HG02885 (cell line): ENCODE measurements around the gene TXNRD1.
"Not testable (repeated sequence)": the region's sequence is repeated elsewhere in the genome, so short reads cannot be mapped to it uniquely, and the experiment has no call there.

ENCODE experiments used
- ATAC-seq: cut with Tn5 transposase; IDR thresholded peaks from one replicate; pipeline ENCODE4 v1.9.1; 2021; ENCODE audit warnings: mild to moderate bottlenecking; ENCODE audit not compliant: unreplicated experiment, poor library complexity

TXNRD1 gene

DNA sequence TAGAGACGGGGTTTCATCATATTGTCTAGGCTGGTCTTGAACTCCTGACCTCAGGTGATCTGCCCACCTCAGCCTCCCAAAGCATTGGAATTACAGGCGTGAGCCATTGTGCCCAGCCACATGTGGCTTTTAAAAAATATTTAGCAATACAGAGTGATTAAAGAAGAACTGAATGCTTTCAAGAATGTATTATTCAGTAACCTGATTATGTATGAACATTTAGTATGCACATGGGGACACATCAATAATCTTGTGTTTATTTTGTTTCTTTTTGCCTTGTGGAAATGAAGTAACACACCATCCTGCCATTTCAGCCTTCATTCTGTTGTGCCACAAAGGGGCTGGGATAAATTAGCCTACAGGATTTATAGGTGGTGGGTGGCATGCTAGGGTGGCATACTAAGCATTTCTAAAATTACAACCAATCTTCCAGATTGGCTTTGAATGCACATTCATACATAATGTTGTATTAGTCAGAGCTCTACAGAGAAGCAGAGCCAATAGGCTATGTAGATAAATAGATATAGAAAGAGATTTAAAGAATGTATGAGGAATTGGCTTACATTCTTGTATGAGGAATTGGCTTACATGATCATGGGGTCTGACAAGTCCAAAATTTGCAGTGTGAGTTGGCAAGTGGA is 25.5 kb upstream of the TXNRD1 start:
- no peak for ATAC-seq

DNA sequence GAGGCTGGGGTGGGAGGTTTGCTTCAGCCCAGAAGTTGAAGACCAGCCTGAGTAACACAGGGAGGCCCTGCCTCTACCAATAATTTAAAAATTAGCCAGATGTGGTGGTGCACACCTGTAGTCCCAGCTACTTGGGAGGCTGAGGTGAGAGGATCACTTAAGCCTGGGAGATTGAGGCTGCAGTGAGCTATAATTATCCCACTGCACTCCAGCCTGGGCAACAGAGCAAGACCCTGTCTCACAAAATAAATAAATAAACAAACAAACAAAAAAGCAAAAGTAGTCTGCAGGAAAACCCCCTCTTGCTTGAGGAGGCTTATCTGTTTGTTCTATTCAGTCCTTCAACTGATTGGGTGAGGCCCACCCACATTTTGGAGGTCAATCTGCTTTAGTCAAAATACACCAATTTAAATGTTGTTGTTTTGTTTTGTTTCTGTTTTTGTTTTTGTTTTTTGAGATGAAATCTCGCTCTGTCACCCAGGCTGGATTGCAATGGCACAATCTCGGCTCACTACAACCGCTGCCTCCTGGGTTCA is 24.9 kb upstream of the TXNRD1 start:
- no peak for ATAC-seq

DNA sequence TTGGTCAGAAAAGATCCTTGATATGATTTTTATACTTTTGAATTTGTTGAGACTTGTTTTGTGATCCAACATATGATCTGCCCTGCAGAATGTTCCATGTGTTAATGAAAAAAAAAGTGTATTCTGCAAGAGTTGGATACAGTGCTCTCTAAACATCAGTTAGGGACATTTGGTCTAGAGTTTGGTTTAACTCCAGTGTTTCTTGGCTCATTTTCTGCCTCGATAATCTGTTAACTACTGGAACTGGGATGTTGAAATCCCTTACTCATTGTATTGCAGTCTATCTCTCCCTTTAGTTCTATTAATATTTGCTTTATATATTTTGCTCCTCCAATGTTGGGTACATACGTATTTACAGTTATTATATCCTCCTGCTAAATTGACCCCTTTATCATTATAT is 18.3 kb upstream of the TXNRD1 start:
- no peak for ATAC-seq

DNA sequence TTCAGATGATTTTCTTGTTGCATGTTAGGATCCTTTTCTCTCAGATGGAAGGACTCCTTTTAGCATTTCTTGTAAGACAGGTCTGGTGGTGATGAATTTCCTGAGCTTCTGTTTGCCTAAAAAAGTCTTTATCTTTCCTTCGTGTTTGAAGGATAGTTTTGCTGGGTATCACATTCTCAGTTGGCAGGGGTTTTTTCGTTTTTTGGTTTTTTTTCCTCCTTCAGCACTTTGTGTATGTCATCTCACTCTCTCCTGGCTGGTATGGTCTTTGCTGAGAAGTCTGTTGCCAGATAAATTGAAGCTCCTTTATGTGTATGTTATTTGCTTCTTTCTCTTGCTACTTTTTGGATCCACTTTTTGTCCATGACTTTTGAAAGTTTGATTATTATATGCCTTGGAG is 15.6 kb upstream of the TXNRD1 start:
- no peak for ATAC-seq

DNA sequence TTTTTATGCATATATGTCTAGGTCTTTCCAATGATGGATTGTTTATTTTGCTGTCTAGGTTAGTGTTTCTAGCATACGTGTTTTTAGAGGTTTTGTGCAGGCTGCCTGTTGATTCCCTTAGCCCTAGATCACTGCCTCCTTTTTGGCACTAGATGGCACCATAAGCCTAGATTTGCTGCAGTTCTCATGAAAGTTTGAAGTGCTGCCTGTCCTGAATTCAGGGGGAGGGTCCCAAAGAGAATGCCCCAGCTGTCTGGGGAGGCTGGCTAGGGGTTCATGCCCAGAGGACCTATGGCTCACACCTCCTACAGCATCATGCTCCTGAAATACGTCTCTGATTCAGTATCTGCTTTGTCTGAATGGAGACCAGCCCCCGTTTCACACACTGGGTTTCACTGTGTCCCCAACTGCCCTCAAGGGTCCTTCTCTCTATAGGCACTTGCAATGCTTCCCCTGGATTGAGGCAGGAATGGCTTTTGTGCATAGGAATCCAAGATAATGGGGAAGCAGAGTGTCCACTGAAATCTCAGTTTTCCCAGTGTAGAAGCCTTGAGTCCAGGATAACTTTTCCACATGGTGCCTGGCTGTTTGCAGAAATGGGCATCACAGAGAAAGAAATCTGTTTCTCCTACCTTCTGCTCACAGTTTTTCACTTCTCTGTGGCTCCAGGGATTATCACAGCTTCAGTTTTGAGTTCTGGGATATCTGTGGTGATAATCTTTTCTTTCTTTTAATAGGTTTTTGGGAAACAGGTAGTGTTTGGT is 14.2 kb upstream of the TXNRD1 start:
- ATAC-seq = no peak

DNA sequence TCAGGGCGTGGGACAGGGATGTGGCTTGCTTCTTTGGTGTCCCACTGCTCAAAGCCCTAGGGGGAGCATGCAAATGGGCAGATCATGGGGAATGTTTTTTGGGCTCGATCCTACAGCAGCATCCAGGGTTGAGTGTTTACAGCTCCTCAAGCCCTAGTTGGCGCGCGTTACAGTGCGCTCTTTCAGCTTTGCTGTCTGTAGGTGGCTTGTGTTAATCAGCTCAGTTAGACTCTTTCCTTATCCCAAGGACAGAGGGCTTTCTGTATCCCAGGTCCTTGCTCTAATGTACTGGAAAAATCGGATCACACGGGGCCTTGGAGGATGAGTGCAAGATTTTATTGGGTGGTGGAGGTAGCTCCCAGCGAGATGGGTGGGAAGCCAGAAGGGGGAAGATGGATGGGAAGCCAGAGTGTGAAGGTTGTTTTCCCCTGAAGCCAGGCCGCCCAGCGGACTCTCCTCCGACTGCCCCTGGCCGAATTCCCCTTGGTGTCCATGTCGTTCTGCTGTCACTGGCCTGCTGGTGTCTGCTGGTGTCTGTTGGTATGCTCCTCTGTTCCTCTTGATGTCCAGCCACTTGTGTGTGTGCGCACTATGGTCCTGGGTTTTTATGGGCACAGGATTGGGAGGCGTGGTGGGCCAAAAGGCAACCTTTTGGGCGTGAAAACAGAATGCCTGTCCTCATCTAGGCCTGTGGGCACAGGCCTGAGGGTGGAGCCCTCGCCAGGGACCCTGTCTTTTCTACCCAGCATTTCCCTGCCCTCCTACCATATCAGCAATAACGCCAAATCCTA is 10.7 kb upstream of the TXNRD1 start:
- ATAC-seq = no peak

DNA sequence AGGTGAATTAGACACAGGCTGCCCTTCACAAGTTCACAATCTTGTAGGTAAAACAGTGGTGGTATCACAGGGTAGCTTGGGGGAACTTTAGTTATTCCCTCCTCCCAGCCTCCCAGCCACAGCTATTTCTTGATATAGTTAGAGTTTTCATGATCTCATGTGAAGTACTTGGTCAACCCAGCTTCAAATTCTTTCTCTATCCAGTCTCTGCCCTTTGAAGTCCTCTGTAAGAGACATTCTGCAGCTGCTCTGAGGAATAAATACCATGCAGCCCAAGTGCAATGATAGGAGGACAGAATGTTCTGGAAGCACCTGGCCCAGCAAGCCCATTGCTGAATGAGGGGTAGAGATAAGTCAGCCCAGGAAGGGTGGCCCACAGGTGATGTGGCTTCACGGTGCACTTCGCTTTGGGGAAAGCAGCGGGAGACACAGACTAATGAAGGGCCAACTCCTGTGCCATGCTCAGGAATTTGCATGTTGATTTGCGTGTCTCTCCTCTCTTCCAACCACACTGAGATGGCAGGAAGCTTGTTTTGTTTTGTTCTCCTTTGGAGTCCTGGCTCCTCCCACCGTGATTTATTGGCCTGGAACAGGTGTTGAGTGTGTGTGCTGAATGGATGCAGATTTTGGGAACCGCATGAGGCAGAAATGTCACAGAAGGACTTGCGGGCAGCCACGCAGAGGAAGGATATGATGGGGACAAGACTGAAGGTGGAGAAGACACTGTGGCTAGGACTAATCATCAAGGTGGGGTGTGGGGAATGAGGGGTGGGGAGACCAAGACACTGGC is 8.0 kb upstream of the TXNRD1 start:
- no peak for ATAC-seq

DNA sequence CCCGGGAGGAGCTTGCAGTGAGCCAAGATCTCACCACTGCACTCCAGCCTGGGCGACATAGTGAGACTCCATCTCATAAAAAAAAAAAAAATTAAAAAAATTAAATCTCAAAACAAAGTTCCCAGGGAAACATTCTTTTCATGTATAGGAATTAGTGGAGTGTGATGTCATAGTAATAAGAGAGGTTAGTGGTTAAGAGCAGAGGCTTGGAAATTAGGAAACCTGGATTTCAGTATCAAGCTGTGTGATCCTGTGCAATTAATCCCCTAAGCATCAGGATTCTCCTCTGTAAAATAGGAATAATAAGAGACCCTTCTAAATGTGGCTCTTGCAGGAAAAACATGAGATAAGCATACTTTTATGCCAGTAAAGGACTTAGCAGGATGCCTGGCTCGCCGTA is 3.1 kb upstream of the TXNRD1 start:
- ATAC-seq = no peak

DNA sequence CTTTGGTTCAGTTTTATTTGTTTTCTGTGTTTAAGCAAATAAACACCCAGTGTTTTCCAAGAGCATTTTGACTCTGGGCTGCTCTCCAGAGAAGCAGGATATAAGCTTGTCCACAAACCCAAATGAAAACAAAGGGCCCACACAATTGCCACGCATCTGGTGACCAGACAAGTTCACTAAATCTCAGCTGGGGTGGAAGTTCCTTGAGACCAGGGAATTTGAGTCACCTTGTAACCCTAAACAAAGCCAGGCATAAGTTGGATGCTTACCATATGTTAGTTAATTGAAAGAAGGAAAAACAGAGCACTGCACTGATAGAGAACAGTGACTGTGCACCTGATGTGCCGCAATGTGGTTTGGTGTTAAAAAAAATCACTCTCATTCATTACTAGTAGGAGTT is 1.6 kb upstream of the TXNRD1 start:
- ATAC-seq = no peak

DNA sequence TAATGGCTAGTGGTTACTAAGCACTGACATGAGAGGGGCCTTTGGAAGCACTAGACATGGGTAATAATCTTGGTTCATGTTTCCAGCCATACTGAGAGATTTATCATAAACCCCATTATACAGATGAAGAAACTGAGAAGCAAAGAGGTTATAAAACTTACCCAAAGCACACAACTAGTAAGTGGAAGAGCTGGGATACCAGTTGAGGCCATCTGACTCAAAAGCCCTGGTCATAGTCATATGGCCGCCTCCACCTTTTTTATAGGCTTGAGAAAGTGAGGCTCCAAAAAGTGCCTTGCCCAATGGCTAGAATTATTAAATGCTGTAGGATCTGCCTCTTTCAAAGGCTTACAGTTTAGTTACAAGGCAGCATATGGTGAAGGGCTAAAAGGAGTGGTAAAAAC is 944 bp downstream of the TXNRD1 start:
- no peak for ATAC-seq

DNA sequence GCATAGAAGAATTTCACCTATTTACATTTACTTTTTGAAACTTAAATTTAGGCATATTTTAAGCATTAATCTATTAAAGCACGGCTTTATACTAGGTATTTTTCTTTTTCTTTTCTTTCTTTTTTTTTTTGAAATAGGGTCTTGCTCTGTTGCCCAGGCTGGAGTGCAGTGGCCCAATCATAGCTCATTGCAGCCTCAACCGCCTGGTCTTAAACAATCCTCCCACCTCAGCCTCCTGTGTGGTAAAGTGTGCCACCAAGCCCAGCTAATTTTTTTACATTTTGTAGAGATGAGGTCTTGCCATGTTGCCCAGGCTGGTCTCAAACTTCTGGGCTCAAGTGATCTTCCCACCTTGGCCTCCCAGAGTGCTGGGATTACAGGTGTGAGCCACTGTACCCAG is 2.9 kb downstream of the TXNRD1 start:
- ATAC-seq = not testable (repeated sequence)

DNA sequence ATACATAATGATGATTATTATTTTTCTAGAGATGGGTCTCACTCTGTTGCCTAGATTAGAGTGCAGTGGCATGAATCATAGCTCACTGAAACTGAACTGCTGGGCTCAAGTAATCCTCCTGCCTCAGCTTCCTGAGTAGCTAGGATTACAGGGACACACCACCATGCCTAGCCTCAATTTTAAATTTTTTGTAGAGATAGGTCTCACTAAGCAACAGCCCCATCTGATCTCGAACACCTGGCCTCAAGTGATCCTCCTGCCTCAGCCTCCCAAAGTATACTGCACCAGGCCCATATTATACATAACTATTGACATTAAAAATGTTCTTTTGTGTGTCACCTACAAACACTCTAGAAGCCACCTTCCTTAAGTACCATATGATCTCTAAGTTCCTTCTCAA is 3.4 kb downstream of the TXNRD1 start:
- ATAC-seq = no peak

DNA sequence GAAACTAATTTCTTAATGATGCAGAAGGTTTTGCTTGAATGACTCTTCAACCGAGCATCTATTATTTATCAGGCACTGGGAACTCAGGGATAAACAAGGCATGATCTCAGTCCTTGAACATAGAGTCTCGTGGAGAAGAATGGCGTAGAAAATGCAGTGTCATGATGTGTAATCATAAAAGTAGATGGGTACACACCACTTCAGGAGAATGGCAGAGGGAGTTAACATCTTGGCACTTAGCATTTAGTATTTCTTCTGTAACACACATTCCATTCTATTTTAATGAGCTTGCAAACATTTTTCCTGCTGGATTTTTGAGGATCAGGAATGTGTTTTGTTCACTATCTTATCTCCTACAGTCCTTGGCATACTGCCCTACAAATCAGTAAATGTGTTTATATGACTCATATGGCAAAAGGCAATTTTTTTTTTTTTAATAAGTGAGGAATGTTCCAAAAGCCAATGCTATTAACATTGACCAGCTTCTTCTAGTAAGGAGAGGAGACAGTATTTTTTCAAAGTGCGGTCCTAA is 3.8 kb downstream of the TXNRD1 start:
- no peak for ATAC-seq

DNA sequence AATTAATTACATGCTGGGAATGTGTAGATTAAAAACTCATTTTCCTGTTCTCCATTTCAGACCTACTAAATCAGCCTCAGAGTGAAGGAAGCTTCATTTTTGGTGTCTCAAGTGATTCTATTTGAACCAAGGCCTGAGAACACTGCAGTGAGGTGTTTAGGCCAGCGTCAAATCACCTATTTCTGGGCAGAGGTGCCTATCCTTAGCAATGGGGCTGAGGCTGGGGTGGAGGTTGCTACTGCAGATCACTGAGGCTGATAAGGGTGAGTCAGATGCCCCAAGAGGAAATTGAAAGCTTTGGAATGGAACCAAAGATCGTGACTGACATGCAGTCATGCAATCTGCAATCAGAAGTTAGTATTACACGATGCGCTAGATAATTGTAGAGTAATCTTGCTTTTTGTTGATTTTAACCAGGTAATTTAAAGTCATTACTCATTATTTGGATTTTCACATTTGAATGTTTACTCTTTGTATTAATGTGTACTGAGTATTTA is 4.4 kb downstream of the TXNRD1 start:
- ATAC-seq = no peak

DNA sequence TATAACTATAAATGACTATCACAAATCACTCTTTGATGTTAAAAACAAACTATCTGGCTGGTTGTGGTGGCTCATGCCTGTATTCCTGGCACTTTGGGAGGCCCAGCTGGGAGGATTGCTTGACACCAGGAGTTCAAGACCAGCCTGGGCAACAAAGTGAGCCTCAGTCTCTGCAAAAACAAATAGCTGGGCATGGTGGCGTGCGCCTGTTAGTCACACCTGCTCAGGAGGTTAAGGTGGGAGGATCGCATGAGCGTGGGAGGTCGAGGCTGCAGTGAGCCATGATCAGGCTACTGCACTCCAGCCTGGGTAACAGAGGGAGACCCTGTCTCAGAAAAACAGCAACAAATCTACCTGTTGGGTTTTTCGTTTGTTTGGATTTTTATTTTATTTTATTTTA is 5.4 kb downstream of the TXNRD1 start:
- ATAC-seq = no peak

DNA sequence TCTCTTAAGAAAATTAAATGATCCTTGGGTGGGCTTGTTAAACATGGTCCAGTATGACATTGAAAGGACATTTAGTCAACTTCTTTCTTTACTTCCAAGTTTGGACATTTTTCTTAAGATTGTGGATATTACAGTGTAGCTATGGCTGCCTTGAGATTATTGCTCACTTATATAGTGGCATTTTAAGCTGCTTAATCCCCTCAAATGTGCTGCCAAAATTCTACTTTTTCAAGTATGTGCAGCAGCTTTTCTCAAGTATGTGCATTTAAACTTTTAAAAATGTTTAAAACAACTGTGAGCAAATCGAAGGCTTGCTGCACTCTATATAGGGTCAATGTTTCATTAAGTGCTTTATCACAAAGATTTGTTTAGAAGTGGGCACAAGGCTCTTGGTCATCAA is 7.4 kb downstream of the TXNRD1 start:
- ATAC-seq = no peak

DNA sequence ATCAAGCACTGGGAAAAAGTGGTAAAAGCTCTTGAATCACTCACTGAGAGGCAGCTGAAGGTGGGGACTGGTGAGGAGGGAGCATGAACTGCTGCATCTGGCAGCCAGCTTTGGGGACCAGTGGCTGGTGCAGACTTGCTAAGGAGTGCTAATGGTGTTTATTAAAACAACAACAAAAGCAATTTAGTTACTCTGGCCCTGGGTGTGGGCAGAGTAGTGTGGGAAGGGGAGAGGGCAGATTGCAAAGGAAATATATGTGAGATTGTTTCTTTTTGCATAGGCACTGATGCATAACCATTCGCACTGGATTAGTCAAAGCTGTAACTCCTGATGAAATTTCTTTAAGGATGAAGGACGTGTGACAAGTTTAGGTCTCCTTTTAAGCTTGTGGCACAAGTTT is 8.1 kb downstream of the TXNRD1 start:
- ATAC-seq = no peak

DNA sequence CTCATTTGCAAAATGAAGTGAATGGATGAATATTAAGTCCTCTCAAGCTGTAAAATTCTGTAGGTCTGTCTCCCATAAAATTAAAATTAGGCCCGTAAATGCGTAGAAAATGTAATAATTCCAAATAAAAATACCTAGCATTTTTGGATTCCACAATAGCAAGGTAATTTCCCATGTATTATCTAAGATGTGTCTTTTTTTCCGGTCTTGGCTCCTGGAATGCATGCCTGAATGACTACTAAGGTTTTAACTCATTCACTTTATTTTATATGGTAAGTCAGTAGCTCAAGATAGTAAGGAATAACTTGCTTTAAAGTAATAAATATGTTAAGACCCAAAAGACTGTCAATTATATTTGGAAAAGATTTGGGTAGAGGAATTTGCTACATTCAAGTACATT is 11.1 kb downstream of the TXNRD1 start:
- ATAC-seq = no peak

DNA sequence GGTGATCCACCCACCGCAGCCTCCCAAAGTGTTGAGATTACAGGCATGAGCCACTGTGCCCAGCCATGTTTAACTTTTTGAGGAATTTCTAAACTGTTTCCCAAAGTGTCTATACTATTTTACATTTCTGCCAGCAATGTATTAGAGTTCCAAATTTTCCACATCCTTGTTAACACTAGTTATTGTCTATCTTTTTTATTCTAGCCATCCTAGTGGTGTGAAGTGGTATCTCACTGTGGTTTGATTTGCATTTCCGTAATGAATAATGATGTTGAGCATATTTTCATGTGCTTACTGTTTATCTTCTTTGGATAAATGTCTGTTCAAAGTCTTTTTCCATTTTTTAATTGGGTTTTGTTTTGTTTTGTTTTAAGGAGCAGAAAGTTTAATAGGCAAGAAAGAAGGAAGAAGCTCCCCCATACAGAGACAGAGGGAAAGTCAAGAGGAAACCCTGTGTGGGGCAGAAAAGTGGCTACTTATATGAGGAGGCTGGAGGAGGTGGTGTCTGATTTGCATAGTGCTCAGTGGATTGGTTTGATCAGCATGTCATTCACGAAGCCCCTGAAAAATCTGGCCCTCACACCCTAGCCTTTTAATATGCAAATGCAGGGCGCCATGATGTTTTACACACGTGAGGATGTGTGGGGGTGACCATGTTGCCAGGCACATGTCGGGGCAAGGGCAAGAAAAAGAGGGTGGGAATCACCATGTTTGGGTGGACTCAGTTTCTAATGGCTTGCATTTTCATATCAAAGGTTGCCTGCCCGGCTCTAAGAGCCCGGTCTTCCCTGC is 14.9 kb downstream of the TXNRD1 start:
- ATAC-seq = no peak
